Adrenal gland (tissue), 12 donors: Measurements from ENCODE around the gene EPC2. TPM values are rescaled to one million over a fixed set of nuclear protein-coding genes. Genes with fewer than 3 reads are reported as not detected.

Source experiments
- DNase-seq, 7 donors: peaks; one replicate each; pipeline ENCODE4 v3.0.0-alpha.2; 2019 to 2020
- H3K27ac ChIP-seq, 5 donors: fragments of 200-600 bp; sonication (generic) in 4 of 5; 1 replicate in 3 of 5; 2 replicates in 2 of 5; pipeline versions ENCODE4 v1.5.1 to v1.8.0; 2016 to 2020; ENCODE audit warnings: mild to moderate bottlenecking in 1 of 5
- H3K27me3 ChIP-seq: fragments of 200-600 bp; 2 replicates; pipeline ENCODE4 v1.8.0; 2021
- H3K36me3 ChIP-seq, 2 donors: fragments of 200-600 bp; replicated peaks in 1 of 2; 1 replicate in 1 of 2; 2 replicates in 1 of 2; pipeline versions ENCODE4 v1.5.1 to v1.8.0; 2018 to 2022
- H3K4me1 ChIP-seq, 2 donors: fragments of 200-600 bp; replicated peaks in 1 of 2; 1 replicate in 1 of 2; 2 replicates in 1 of 2; pipeline versions ENCODE4 v1.5.1 to v1.8.0; 2018 to 2021
- H3K4me3 ChIP-seq, 4 donors: fragments of 200-600 bp; sonication (generic) in 3 of 4; one replicate each; pipeline ENCODE4 v1.5.1; 2016 to 2018
- H3K9me3 ChIP-seq, 3 donors: fragments of 200-600 bp; sonication (generic) in 1 of 3; replicated peaks in 1 of 3; 1 replicate in 2 of 3; 2 replicates in 1 of 3; pipeline versions ENCODE4 v1.5.1 to v1.8.0; 2016 to 2021
- CTCF ChIP-seq, 6 experiments: fragments of 450-650 bp in 4 of 6; fragments of 200-600 bp in 2 of 6; sonication (generic) in 1 of 6; IDR thresholded peaks; 1 replicate in 5 of 6; 2 replicates in 1 of 6; pipeline versions ENCODE4 v1.5.1 to v1.8.0; 2016 to 2021; ENCODE audit warnings: antibody characterized with exemption in 6 of 6, mild to moderate bottlenecking in 2 of 6, moderate library complexity in 1 of 6
- POLR2A ChIP-seq, 2 donors: fragments of 450-650 bp; IDR thresholded peaks; one replicate each; pipeline ENCODE4 v1.6.1; 2017; ENCODE audit warnings: antibody characterized with exemption in 2 of 2, mild to moderate bottlenecking in 2 of 2, moderate library complexity in 1 of 2
- WGBS, 4 donors: extraction: QIAGEN DNeasy Blood & Tissue Kit in 2 of 4; methylation state at CpG; one replicate each; pipeline versions ENCODE4 v1.1.5 to v1.1.7; 2013 to 2017; 5-methylcytosine and 5-hydroxymethylcytosine counted together
- intact Hi-C, 2 donors: fragments of 100-400 bp; cut with DNase I; formaldehyde crosslinking; loops; one replicate each; pipeline versions ENCODE4 v1.14.1 to v1.15.0; 2022 to 2023
- polyA plus RNA-seq, 3 donors: library from polyadenylated mRNA; stranded (reverse); fragments of 200-250 nt in 2 of 3; fragments of 350-450 nt in 1 of 3; fragmentation: Illumina TruSeq in 1 of 3; extraction: RNeasy Lipid Tissue Mini Kit (QIAGEN cat#74804) in 1 of 3; gene quantifications; one replicate each; pipeline ENCODE4 v1.2.3, GENCODE V29; 2013 to 2014
- total RNA-seq, 9 donors: library from RNA; depleted of rRNA in 4 of 9; stranded (reverse); fragments of >200 nt in 4 of 9; fragments of 120-200 nt in 1 of 9; fragmentation: NEBNext Ultra II Directional in 1 of 9; extraction: Animal tissue kit (Norgen Biotek cat#: 25700) in 1 of 9; gene quantifications; one replicate each; pipeline versions ENCODE4 v1.1.0 to v1.2.4, GENCODE V29; 2013 to 2023
- donor health status: healthy with polysubstance abuse.
- donor health status: Bipolar disorder and iron deficiency.
- donor health status: DM: yes; HTN: yes; CAD: no.
- donor health status: DM: no; HTN: no; CAD: no.
- donor health status: DM: no; HTN: no; CAD: no.
- donor health status: DM: yes; HTN: yes; CAD: no.

The EPC2 gene
- total and polyA plus RNA-seq, 12 donors: 8.0 to 57.4 (median 27.8) TPM

GRCh38 chr2:148746973-148747372 lies 102.4 kb downstream of the EPC2 start:
- intact Hi-C loops: no loop called here
- H3K27me3 ChIP-seq: no peaks in the 10 kb centered on the region
- H3K4me3 ChIP-seq: no peak overlapping the region
- no peaks in the 10 kb centered on the region for H3K9me3 ChIP-seq
- H3K4me1 ChIP-seq: peaks cover 0 to 4% of the 10 kb centered on the region in 2 donors
- H3K27ac ChIP-seq: no peak overlapping the region
- H3K36me3 ChIP-seq: no peaks in the 10 kb centered on the region
- 44 to 76% (median 65%) methylated on average over 1 of the region's 1 CpG for WGBS, 4 donors
- TF ChIP-seq CTCF (IDR thresholded peaks at IDR 0.05) (no peak), POLR2A (IDR thresholded peaks at IDR 0.05) (no peak)
- DNase-seq: no peak

- H3K27ac ChIP-seq: no peak overlapping the region
- peaks cover 0 to 7% of the 10 kb centered on the region in 2 donors for H3K4me1 ChIP-seq
- TF ChIP-seq CTCF (IDR thresholded peaks at IDR 0.05): no peak
- TF ChIP-seq POLR2A (IDR thresholded peaks at IDR 0.05): no peak
- 85 to 89% (median 87%) methylated on average over 4 of the region's 4 CpGs for WGBS, 4 donors
- DNase-seq: no peak
- H3K27me3 ChIP-seq: no peaks in the 10 kb centered on the region
- H3K9me3 ChIP-seq: no peaks in the 10 kb centered on the region
- no peaks in the 10 kb centered on the region for H3K36me3 ChIP-seq
- intact Hi-C loops: no loop called here
- no peak overlapping the region for H3K4me3 ChIP-seq
Measured at GRCh38 chr2:148751907-148752306, 107.4 kb downstream of the EPC2 start.

- TF ChIP-seq POLR2A (IDR thresholded peaks at IDR 0.05): no peak
- TF ChIP-seq CTCF (IDR thresholded peaks at IDR 0.05): no peak
- H3K27ac ChIP-seq: no peak overlapping the region
- H3K27me3 ChIP-seq: no peaks in the 10 kb centered on the region
- intact Hi-C loops: no loop called here
- H3K4me1 ChIP-seq: peaks cover 0 to 7% of the 10 kb centered on the region in 2 donors
- WGBS, 4 donors: 95 to 100% (median 98%) methylated on average over 3 of the region's 3 CpGs
- no peaks in the 10 kb centered on the region for H3K36me3 ChIP-seq
- H3K4me3 ChIP-seq: no peak overlapping the region
- DNase-seq: no peak
- no peaks in the 10 kb centered on the region for H3K9me3 ChIP-seq
Measured at GRCh38 chr2:148752977-148753376, 108.4 kb downstream of the EPC2 start.

GRCh38 chr2:148754864-148755263 lies 110.3 kb downstream of the EPC2 start:
- no peaks in the 10 kb centered on the region for H3K9me3 ChIP-seq
- no peak overlapping the region for H3K27ac ChIP-seq
- TF ChIP-seq POLR2A (IDR thresholded peaks at IDR 0.05): no peak
- no peak for TF ChIP-seq CTCF (IDR thresholded peaks at IDR 0.05)
- WGBS, 4 donors: 64 to 82% (median 71%) methylated on average over 1 of the region's 1 CpG
- H3K4me1 ChIP-seq: peaks cover 0 to 7% of the 10 kb centered on the region in 2 donors
- H3K36me3 ChIP-seq: no peaks in the 10 kb centered on the region
- intact Hi-C loops: no loop called here
- no peaks in the 10 kb centered on the region for H3K27me3 ChIP-seq
- no peak overlapping the region for H3K4me3 ChIP-seq
- DNase-seq: no peak
